Smooth muscle cell (in vitro differentiated cells): ENCODE measurements around the gene PUS10. TPM values are rescaled to one million over a fixed set of nuclear protein-coding genes. Genes with fewer than 3 reads are reported as not detected.
"Not testable (repeated sequence)": the region's sequence is repeated elsewhere in the genome, so short reads cannot be mapped to it uniquely, and the experiment has no call there.

Experiments
- DNase-seq: peaks from one replicate; lab custom pipeline; 2025; ENCODE audit not compliant: unreplicated experiment; lab: John Stamatoyannopoulos, UW
- H2AFZ ChIP-seq: fragments of 200-600 bp; sonication (generic); 2 replicates; pipeline ENCODE4 v1.6.0; 2016; ENCODE audit warnings: antibody characterized with exemption, low read depth, mild to moderate bottlenecking
- H3F3A ChIP-seq: fragments of 200-600 bp; sonication (generic); 2 replicates; pipeline ENCODE4 v1.6.0; 2017; ENCODE audit warnings: antibody characterized with exemption, low read depth
- H3K27ac ChIP-seq: fragments of 200-600 bp; sonication (generic); 2 replicates; pipeline ENCODE4 v1.5.1; 2016; ENCODE audit warnings: low read depth, mild to moderate bottlenecking
- H3K27me3 ChIP-seq: fragments of 200-600 bp; sonication (generic); 2 replicates; pipeline ENCODE4 v1.6.1; 2016; ENCODE audit warnings: low read depth, mild to moderate bottlenecking
- H3K36me3 ChIP-seq: fragments of 200-600 bp; sonication (generic); 2 replicates; pipeline ENCODE4 v1.5.1; 2016; ENCODE audit warnings: low read depth
- H3K4me1 ChIP-seq: fragments of 200-600 bp; sonication (generic); 2 replicates; pipeline ENCODE4 v1.5.1; 2016; ENCODE audit warnings: low read depth
- H3K4me2 ChIP-seq: fragments of 200-600 bp; sonication (generic); 2 replicates; pipeline ENCODE4 v1.6.0; 2016; ENCODE audit warnings: mild to moderate bottlenecking
- H3K4me3 ChIP-seq: fragments of 200-600 bp; sonication (generic); 2 replicates; pipeline ENCODE4 v1.5.1; 2016; ENCODE audit warnings: mild to moderate bottlenecking
- H3K79me2 ChIP-seq: fragments of 200-600 bp; sonication (generic); 2 replicates; pipeline ENCODE4 v1.6.0; 2016; ENCODE audit warnings: low read depth, mild to moderate bottlenecking
- H3K9ac ChIP-seq: fragments of 200-600 bp; sonication (generic); 2 replicates; pipeline ENCODE4 v1.6.0; 2016; ENCODE audit warnings: low read depth
- H3K9me3 ChIP-seq: fragments of 200-600 bp; sonication (generic); replicated peaks from 2 replicates; pipeline ENCODE4 v1.5.1; 2016; ENCODE audit warnings: low read depth
- H4K20me1 ChIP-seq: fragments of 200-600 bp; sonication (generic); 2 replicates; pipeline ENCODE4 v1.6.0; 2016; ENCODE audit warnings: low read depth
- WGBS: methylation state at CpG from one replicate; pipeline ENCODE4 v1.1.7; 2016; ENCODE audit warnings: low lambda C conversion rate; 5-methylcytosine and 5-hydroxymethylcytosine counted together
- polyA plus RNA-seq: library from polyadenylated mRNA; unstranded; fragments of >200 nt; fragmentation: Nextera tagmentation; extraction: Ambion mirVana; gene quantifications from 2 replicates; pipeline ENCODE4 v1.2.1, GENCODE V29; 2016
- total RNA-seq: library from RNA; depleted of rRNA; stranded (reverse); fragments of >200 nt; gene quantifications from 2 replicates; pipeline ENCODE4 v1.2.3, GENCODE V29; 2014
- TF ChIP-seq, protein P1 (sequence below): fragments of 200-600 bp; sonication (generic); IDR thresholded peaks from 2 replicates; pipeline ENCODE4 v1.5.1; 2017; ENCODE audit warnings: borderline replicate concordance, mild to moderate bottlenecking, antibody characterized with exemption; ENCODE audit not compliant: insufficient read depth, poor library complexity, severe bottlenecking

The PUS10 gene
- total and polyA plus RNA-seq, 2 experiments from 2014 or later, result 3.3 to 6.3 TPM

DNA sequence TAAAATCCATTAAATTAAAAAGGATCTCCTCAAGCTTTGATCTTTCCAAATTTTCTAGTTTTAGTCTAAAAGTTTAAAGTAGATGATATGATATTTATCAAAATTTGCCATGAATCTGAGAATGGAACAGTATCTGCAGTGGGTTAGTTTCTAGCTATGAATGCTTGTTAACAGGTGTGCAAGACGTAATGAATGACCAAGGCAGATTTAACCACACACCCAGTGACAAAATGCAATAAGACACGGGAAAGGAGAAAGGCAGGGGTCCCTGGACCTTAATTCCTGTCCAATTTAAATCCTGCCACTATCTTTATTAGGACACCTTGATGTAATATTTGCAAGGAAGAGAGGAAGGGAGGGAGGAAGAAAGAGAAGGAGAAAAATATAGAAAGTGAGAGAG, 31.0 kb downstream of the PUS10 start:
- no peaks in the 10 kb centered on the region for H3K27me3 ChIP-seq
- H3F3A ChIP-seq, result no peaks in the 10 kb centered on the region
- TF ChIP-seq, protein P1, sequence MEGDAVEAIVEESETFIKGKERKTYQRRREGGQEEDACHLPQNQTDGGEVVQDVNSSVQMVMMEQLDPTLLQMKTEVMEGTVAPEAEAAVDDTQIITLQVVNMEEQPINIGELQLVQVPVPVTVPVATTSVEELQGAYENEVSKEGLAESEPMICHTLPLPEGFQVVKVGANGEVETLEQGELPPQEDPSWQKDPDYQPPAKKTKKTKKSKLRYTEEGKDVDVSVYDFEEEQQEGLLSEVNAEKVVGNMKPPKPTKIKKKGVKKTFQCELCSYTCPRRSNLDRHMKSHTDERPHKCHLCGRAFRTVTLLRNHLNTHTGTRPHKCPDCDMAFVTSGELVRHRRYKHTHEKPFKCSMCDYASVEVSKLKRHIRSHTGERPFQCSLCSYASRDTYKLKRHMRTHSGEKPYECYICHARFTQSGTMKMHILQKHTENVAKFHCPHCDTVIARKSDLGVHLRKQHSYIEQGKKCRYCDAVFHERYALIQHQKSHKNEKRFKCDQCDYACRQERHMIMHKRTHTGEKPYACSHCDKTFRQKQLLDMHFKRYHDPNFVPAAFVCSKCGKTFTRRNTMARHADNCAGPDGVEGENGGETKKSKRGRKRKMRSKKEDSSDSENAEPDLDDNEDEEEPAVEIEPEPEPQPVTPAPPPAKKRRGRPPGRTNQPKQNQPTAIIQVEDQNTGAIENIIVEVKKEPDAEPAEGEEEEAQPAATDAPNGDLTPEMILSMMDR, result no peak
- no peak overlapping the region for H3K27ac ChIP-seq
- no peaks in the 10 kb centered on the region for H3K36me3 ChIP-seq
- WGBS, result 91% methylated on average over 2 of the region's 2 CpGs
- no peaks in the 10 kb centered on the region for H4K20me1 ChIP-seq
- no peaks in the 10 kb centered on the region for H3K9me3 ChIP-seq
- no peaks in the 10 kb centered on the region for H3K4me1 ChIP-seq
- no peak overlapping the region for H2AFZ ChIP-seq
- H3K79me2 ChIP-seq, result no peaks in the 10 kb centered on the region
- H3K4me2 ChIP-seq, result no peak overlapping the region
- H3K4me3 ChIP-seq, result no peak overlapping the region
- H3K9ac ChIP-seq, result no peak overlapping the region
- DNase-seq, result no peak

DNA sequence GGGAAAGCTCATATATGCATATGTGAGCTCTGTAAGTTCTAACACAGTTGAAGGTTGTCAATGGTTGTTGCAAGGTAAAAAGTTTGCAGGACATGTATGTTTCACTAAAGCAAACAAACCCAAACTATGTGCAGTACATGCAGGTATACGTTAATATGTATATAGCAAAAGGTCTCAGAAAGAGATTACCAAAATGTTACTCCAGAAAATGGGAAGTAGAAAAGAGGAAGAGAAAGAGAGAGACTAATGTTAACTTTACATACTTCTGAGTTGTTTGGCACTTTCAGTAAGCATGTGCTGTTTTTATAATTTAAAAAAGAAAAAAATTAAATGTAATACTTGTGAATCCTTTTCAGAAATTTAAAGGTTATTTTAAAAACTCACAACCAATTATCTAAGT, 33.3 kb downstream of the PUS10 start:
- H3K9ac ChIP-seq, result no peak overlapping the region
- H3K27ac ChIP-seq, result no peak overlapping the region
- 95% methylated on average over 1 of the region's 1 CpG for WGBS
- H3K27me3 ChIP-seq, result no peaks in the 10 kb centered on the region
- no peaks in the 10 kb centered on the region for H3K4me1 ChIP-seq
- TF ChIP-seq, protein P1, result no peak
- no peaks in the 10 kb centered on the region for H3K79me2 ChIP-seq
- H3K9me3 ChIP-seq, result no peaks in the 10 kb centered on the region
- H3K4me3 ChIP-seq, result no peak overlapping the region
- no peaks in the 10 kb centered on the region for H3F3A ChIP-seq
- no peaks in the 10 kb centered on the region for H3K36me3 ChIP-seq
- no peak overlapping the region for H2AFZ ChIP-seq
- H4K20me1 ChIP-seq, result no peaks in the 10 kb centered on the region
- no peak for DNase-seq
- H3K4me2 ChIP-seq, result no peak overlapping the region

DNA sequence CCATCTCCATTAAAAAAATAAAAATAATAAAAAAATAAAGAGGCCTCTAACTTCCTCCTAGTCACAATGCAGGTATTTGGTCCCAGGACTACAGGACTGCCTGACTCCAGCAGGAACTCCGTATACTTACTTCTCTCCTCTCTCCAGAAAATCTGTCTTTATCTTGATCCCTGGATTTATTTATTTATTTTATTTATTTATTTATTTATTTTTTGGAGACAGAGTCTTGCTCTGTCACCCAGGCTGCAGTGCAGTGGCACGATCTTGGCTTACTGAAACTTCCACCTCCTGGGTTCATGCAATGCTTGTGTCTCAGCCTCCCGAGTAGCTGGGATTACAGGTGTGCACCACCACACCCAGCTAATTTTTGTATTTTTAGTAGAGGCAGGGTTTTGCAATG, 36.0 kb downstream of the PUS10 start:
- not testable (repeated sequence) for H3F3A ChIP-seq, H3K9me3 ChIP-seq, H3K27me3 ChIP-seq, DNase-seq, H4K20me1 ChIP-seq, H3K79me2 ChIP-seq, H3K9ac ChIP-seq, H3K27ac ChIP-seq, H2AFZ ChIP-seq, H3K36me3 ChIP-seq, H3K4me1 ChIP-seq, H3K4me2 ChIP-seq, H3K4me3 ChIP-seq
- 97% methylated on average over 3 of the region's 3 CpGs for WGBS

DNA sequence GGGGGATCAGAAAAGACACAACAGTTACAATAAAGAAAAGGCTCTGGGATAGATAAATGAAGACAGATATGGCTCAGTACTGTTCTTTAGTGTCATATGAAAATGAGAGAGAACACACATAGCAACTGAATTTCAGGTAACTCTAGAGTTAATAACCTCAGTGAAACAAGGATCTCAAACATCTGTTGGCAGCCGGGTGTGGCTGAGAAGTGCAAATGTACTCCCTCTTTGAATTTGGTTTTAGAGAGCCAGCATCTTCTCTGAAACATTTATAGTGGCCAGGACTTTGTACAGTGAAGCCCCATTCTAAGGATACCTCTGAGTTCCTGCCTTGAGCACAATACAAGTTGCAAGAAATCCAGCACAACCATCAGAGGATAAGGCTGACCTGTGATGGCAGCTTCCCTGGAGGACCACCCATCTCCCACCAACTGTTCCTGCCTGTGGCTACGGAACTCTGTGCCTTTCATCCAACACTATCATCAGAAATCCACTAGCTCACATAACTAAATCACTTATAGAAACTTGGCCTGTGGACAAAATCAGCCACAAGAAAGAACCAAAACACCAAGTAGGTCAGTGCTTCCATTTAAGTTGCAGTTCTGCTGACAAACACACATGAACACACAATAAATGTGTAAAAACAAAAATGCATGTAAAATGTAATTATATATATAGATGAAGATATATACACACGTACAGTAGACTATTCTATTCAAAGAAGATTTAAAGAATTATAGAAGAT, 37.8 kb downstream of the PUS10 start:
- 92% methylated on average over 3 of the region's 3 CpGs for WGBS
- Histone ChIP-seq H3K27ac (no peak overlapping the region), H3K79me2 (no peaks in the 10 kb centered on the region), H3K4me1 (peaks cover 9% of the 10 kb centered on the region), H3K4me3 (no peak overlapping the region), H4K20me1 (no peaks in the 10 kb centered on the region), H3K9me3 (no peaks in the 10 kb centered on the region), H3K9ac (no peak overlapping the region), H2AFZ (no peak overlapping the region), H3F3A (no peaks in the 10 kb centered on the region), H3K27me3 (no peaks in the 10 kb centered on the region), H3K36me3 (no peaks in the 10 kb centered on the region), H3K4me2 (no peak overlapping the region)
- TF ChIP-seq, protein P1, result no peak
- no peak for DNase-seq
